Activated T-cell treated with anti-CD3 and anti-CD28 coated beads, Interleukin-2, amount 50 U/mL, for 48 hours (primary cell): ENCODE results near the gene SIM1.

Source experiments
- DNase-seq, 2 experiments: peaks; one replicate each; pipeline ENCODE4 v3.0.0-alpha.2; 2020

The SIM1 gene

DNA sequence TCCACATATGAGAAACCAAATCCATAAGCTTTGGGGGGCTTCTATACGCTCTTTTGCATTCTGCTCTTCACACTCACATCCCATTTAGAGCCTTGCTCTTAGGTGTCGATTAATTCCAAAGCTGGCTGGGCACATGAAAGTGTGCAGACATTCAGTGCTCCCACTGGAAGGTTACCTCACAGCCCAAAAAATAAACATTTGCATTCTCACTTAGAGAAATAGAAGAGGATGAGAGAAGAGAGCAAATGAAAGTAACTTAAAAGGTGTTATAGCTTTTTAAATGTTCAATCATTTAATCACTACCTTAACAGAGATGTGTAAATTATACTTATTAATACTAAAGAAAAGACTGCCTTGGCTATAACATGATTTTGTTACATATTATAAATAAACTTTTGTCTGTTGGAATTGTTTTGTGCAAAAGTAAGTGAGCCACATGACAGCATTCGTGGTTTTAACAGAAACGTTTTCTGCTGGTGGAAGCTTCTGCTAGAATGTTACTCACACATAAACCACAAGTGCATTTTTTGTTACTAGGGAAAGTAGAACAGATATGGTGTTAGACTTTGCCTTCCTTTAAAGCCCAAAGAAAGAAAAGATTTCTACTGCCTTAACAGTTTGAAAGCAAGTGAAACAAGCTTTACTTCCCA lies 116.7 kb downstream of the SIM1 start:
- DNase-seq: no peak

- no peak for DNase-seq
Measured at GRCh38 chr6:100346828-100347227, 117.9 kb downstream of the SIM1 start.

DNA sequence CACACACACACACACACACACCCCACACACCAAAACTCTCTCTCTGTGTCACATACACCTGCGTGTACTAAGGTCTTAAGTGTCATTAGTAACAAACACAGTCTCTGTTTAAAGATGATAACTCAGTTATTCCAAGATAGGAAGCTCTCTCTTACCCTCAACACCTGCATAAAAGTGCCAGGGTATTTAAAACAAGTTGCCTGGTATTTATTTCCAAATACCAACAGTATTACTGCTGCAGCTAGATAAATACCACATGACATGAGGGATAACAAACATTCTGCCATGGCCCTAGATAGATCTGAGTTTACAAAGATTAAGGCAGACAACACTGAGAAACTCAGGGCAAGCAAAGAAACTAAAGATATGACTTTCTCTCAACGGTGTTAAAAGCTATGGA lies 118.5 kb downstream of the SIM1 start:
- DNase-seq: no peak

- no peak for DNase-seq
Measured at GRCh38 chr6:100344761-100345160, 120.0 kb downstream of the SIM1 start.

- DNase-seq: no peak
Measured at GRCh38 chr6:100344321-100344720, 120.4 kb downstream of the SIM1 start.

DNA sequence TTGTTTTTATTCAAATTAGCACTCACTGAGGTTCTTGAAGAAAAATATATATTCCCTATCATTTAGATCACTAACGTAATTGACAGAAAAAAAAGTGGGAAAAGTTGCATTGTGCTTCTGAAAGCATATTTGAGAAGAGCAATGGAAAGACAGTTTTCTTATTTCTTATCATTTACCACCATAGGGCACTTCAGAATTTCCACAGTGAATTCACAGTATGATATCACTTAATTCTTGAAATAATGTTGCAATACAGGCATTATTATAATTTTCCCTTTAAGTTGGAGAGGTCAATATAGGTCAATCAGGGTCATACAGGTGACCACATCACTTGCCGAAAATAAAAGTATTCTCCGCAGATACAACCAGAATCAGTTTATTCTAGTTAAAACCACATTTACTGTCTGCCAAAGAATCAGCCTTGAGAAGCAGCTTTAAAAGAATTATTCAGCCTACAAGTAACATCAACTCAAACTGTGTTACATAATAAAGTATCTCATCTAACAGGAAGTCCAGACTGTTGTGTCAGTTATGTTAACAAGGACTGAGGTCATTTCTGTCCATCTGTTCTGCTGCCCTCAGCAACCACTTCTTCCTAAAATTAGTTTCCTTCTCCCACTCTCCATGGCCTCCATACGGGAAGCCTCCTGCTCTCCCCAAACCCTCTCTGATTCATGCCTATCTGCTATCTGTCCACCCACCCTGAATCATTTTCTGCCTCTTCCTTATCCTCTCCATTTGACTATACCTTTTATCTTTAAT lies 121.2 kb downstream of the SIM1 start:
- DNase-seq: no peak

DNA sequence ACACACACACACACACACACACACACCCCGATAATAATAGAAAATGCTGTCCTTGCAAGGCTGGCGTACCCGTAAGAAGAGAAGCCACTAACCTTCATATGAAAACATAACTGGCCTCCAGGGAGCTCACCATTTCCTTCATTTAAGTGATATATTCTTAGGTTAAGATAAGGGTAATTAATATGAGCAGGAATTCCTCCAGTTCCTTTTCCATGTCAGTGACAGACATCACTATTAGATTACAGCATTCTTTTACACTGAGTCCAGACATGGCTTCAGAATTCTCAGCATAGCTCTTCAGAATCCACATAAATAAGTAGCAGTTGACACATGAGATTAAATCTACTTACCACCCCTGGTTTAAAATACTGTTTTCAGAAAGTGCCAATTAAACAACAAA lies 121.9 kb downstream of the SIM1 start:
- no peak for DNase-seq

- DNase-seq: no peak
Measured at GRCh38 chr6:100339574-100340255, 125.0 kb downstream of the SIM1 start.

GRCh38 chr6:100338090-100338489 lies 126.6 kb downstream of the SIM1 start:
- DNase-seq: no peak

- no peak for DNase-seq
Measured at GRCh38 chr6:100336876-100337275, 127.8 kb downstream of the SIM1 start.

DNA sequence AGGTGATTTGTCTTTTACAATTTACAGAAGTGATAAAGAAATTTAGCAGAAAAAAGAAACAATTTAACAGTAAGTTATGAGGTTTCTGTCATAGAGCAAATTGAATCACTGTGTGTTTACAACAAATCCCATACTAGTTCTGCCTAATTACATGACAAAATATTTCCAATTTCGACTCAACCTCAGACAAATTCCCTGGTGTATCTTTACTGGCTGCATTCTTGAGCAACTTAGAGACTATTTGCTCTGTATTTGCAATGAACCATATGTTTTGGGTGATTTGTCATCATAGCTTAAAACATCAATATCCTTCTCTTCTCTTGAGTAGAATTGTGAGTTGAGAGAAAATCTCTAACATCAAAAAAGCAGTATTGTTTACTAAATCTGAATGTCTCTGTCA lies 128.7 kb downstream of the SIM1 start:
- no peak for DNase-seq
